Measurements from ENCODE around the gene MAP3K7. TPM values are rescaled to one million over a fixed set of nuclear protein-coding genes. Genes with fewer than 3 reads are reported as not detected.

The MAP3K7 gene
- total RNA-seq, 3 donors from 2014 or later, result 16.1 to 21.0 (median 20.8) TPM

DNA sequence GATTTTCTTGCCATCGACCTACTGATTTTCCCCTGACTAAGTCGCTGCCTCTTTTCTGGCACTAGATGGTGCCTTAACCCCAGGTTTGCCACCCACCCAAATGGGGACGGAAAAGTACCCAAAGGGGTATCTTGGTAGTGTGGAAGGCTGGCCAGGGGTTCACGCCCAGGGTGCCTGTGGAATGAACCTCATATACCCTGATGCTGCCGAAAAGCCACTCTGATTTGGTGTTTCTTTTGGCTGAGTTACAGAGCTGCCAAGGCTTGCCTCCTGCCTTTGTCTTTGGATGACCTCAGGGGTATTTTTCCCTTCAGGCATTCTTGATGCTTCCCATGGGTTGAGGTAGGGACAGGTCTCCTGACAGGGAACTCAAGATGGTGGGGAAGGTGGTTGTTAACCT is 78.1 kb downstream of the MAP3K7 start:
- DNase-seq (no peak), ATAC-seq (no peak)
- intact Hi-C loops (cut with DNase I, micrococcal nuclease), result no loop called here
- Histone ChIP-seq H3K36me3 (ENCODE audit: low read depth) (no peaks in the 10 kb centered on the region), H3K4me3 (no peak overlapping the region), H3K9me3 (no peaks in the 10 kb centered on the region), H3K4me1 (ENCODE audit: low read depth) (no peaks in the 10 kb centered on the region)
- TF ChIP-seq, protein P1, sequence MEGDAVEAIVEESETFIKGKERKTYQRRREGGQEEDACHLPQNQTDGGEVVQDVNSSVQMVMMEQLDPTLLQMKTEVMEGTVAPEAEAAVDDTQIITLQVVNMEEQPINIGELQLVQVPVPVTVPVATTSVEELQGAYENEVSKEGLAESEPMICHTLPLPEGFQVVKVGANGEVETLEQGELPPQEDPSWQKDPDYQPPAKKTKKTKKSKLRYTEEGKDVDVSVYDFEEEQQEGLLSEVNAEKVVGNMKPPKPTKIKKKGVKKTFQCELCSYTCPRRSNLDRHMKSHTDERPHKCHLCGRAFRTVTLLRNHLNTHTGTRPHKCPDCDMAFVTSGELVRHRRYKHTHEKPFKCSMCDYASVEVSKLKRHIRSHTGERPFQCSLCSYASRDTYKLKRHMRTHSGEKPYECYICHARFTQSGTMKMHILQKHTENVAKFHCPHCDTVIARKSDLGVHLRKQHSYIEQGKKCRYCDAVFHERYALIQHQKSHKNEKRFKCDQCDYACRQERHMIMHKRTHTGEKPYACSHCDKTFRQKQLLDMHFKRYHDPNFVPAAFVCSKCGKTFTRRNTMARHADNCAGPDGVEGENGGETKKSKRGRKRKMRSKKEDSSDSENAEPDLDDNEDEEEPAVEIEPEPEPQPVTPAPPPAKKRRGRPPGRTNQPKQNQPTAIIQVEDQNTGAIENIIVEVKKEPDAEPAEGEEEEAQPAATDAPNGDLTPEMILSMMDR (IDR thresholded peaks at IDR 0.05), result no peak

DNA sequence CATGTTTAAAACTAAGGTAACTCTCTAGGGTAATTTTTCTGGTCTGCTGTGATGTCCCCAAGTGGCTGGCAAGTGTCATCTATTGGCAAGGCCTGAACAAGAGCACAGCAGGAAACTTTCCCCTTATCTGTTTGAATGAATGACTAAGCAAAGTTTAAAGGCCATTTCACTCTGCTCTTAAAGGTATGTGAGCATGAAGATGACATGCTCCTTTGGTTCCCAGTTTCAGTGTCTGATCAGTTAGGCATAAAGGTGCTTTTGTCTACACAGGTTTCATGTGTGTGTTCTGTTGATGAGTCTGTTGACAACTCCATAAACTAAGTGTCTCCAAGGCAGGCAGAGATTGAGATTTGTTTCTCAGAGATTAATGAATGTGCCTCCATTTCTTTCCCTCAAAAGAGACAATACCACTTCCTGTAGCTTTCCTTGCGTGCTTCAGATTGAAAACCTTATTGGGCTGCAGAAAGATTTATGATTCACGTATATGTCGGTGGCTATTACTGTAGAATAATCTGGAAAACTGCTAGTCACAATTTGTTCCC is 83.9 kb downstream of the MAP3K7 start:
- no peak overlapping the region for H3K4me3 ChIP-seq
- no peaks in the 10 kb centered on the region for H3K4me1 ChIP-seq (ENCODE audit: low read depth)
- no peaks in the 10 kb centered on the region for H3K36me3 ChIP-seq (ENCODE audit: low read depth)
- intact Hi-C loops (cut with DNase I, micrococcal nuclease), result no loop called here
- TF ChIP-seq, protein P1 (IDR thresholded peaks at IDR 0.05), result no peak
- ATAC-seq, result peak; percentile 92
- no peak for DNase-seq
- H3K9me3 ChIP-seq, result no peaks in the 10 kb centered on the region

DNA sequence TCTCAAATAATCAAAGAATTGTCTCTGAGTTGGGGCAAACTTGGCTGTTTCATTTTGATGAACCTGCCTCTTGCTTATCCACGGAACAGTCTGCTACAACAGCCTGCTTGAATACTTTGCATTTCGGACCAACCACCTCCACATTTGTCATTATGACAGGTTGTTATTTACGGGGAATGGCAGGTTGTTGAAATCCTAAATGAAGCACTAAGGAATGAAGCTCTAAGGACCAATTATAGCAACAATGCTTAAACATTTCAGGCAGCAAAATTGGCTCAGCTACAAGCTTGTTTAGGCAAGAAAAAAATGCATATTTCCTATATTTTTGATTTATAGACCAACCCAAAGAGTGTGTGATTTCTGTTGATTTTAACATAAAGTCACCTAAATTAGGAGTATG is 84.5 kb downstream of the MAP3K7 start:
- Histone ChIP-seq H3K4me1 (ENCODE audit: low read depth) (no peaks in the 10 kb centered on the region), H3K36me3 (ENCODE audit: low read depth) (no peaks in the 10 kb centered on the region), H3K4me3 (no peak overlapping the region), H3K9me3 (no peaks in the 10 kb centered on the region)
- ATAC-seq, result no peak
- DNase-seq, result no peak
- TF ChIP-seq, protein P1 (IDR thresholded peaks at IDR 0.05), result no peak
- intact Hi-C loops (cut with DNase I, micrococcal nuclease), result no loop called here

DNA sequence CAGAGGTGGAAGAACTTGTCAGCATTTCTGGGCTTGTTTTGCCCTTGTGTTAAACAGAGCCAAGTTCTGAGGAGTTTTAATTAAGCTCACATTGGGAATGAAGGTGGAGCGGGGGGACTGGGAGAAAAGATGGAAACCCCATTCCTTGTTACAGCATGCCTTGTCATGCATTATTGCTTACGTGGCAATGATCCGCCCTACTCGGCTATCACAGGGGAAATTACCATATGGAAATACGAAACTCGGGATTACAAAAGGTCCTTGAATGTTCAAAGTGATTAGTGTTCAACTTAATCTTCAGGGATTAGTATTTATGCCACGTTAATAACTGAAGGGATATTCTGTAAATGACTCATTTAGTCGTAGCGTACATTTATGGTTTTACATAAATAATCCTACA is 86.4 kb downstream of the MAP3K7 start:
- DNase-seq, result no peak
- no peak overlapping the region for H3K4me3 ChIP-seq
- no peaks in the 10 kb centered on the region for H3K9me3 ChIP-seq
- no peak for ATAC-seq
- no peaks in the 10 kb centered on the region for H3K4me1 ChIP-seq (ENCODE audit: low read depth)
- TF ChIP-seq, protein P1 (IDR thresholded peaks at IDR 0.05), result no peak
- intact Hi-C loops (cut with DNase I, micrococcal nuclease), result no loop called here
- no peaks in the 10 kb centered on the region for H3K36me3 ChIP-seq (ENCODE audit: low read depth)

DNA sequence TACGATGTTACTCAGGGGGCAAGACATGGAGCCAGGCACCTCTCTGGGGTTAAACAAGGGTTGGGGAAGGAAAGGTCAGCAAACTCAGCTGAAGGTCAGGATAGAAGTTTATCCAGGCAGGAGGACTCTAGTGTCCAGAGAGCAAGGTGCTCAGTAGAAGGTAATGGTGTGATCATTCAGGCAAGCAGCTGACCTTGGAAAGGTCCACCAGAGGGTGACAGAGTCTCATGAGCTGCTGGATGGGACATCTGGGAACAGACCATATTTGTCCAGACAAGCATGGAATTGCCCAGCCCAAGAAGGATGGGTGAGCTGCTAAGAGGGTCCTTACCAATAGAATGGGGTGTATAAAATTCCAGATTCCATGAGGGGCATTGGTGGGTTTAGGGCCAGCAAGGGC is 89.5 kb downstream of the MAP3K7 start:
- TF ChIP-seq, protein P1 (IDR thresholded peaks at IDR 0.05), result no peak
- no peak for ATAC-seq
- Histone ChIP-seq H3K9me3 (no peaks in the 10 kb centered on the region), H3K36me3 (ENCODE audit: low read depth) (no peaks in the 10 kb centered on the region), H3K4me3 (no peak overlapping the region), H3K4me1 (ENCODE audit: low read depth) (no peaks in the 10 kb centered on the region)
- intact Hi-C loops (cut with DNase I, micrococcal nuclease), result no loop called here
- DNase-seq, result no peak
